Kidney epithelial cell (primary cell): ENCODE data around the gene ABCA7. TPM values are rescaled to one million over a fixed set of nuclear protein-coding genes. Genes with fewer than 3 reads are reported as not detected.

Experiments
- DNase-seq: peaks from one replicate; pipeline ENCODE4 v3.0.0-alpha.2; 2010; ENCODE audit warnings: low read depth
- H3K27me3 ChIP-seq: 2 replicates; pipeline ENCODE4 v1.6.0; 2011; ENCODE audit warnings: low read length; ENCODE audit not compliant: control insufficient read depth, insufficient read depth
- H3K36me3 ChIP-seq: 2 replicates; pipeline ENCODE4 v1.5.1; 2011; ENCODE audit warnings: low read length; ENCODE audit not compliant: control insufficient read depth, insufficient read depth
- H3K4me3 ChIP-seq: 2 replicates; pipeline ENCODE4 v1.5.1; 2011; ENCODE audit warnings: low read depth, mild to moderate bottlenecking, control low read depth, low read length
- total RNA-seq: library from RNA; depleted of rRNA; stranded (reverse); fragments of >200 nt; gene quantifications from 2 replicates; pipeline ENCODE4 v1.2.3, GENCODE V29; 2015
- TF ChIP-seq, protein P1 (sequence below): IDR thresholded peaks from 2 replicates; pipeline ENCODE4 v1.5.1; 2011; ENCODE audit warnings: mild to moderate bottlenecking, moderate library complexity, low read length, control low read depth, inconsistent platforms; ENCODE audit not compliant: insufficient read depth, poor library complexity, severe bottlenecking

Gene ABCA7
- total RNA-seq, 1 donor from 2014 or later = 16.4 TPM

DNA sequence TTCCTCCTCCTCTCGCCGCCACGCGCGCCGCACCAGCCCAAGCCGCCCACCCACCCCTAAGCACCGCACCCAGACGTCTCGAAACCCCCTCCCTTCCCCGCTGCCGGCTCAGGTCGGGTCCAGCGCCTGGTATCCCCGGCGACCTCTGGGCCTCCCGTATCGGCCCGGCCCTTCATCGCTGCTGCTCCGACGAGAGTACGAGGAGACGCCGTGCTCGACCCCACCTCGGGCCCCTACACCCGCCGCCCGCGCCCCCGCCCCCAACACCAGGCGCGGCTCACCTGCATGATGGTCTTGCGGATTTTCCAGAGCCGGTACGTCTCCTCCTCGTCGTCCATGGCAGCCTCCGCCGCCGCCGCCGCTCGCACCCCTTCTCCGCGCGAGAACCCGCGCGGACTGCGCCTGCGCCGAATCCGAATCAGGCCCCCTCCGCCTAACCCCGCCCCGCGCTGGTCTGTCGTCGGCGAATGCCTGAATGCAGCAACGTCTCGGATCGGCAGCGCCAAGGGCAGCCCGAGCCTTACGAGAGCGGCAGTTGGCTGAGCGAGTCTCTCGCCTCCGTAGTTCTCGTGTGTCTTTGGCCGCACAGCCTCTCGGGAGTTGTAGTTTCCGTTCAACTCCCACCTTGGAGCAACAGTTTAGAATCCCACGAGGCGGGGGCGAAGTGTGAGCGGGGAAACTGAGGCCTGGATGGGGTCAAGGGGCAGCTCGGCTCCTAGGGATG lies 55.2 kb downstream of the ABCA7 start, which contains the start of gene POLR2E:
POLR2E (minus strand) TSS at position 398 of the 724 bp plus-strand sequence; CDS start at position 338, 60 bp downstream.
- TF ChIP-seq, protein P1, sequence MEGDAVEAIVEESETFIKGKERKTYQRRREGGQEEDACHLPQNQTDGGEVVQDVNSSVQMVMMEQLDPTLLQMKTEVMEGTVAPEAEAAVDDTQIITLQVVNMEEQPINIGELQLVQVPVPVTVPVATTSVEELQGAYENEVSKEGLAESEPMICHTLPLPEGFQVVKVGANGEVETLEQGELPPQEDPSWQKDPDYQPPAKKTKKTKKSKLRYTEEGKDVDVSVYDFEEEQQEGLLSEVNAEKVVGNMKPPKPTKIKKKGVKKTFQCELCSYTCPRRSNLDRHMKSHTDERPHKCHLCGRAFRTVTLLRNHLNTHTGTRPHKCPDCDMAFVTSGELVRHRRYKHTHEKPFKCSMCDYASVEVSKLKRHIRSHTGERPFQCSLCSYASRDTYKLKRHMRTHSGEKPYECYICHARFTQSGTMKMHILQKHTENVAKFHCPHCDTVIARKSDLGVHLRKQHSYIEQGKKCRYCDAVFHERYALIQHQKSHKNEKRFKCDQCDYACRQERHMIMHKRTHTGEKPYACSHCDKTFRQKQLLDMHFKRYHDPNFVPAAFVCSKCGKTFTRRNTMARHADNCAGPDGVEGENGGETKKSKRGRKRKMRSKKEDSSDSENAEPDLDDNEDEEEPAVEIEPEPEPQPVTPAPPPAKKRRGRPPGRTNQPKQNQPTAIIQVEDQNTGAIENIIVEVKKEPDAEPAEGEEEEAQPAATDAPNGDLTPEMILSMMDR = no peak
- Histone ChIP-seq H3K4me3 (peak within 1 kb of the TSS; percentile 95), H3K27me3 (no peaks in the 10 kb centered on the region), H3K36me3 (peaks cover 2% of the 10 kb centered on the region)
- peak; percentile 66 for DNase-seq

GRCh38 chr19:1097810-1098176 lies 57.9 kb downstream of the ABCA7 start:
- H3K27me3 ChIP-seq = no peaks in the 10 kb centered on the region
- no peak for DNase-seq
- TF ChIP-seq, protein P1 = no peak
- no peak overlapping the region for H3K4me3 ChIP-seq
- no peaks in the 10 kb centered on the region for H3K36me3 ChIP-seq

- TF ChIP-seq, protein P1 = no peak
- H3K4me3 ChIP-seq = no peak overlapping the region
- H3K36me3 ChIP-seq = no peaks in the 10 kb centered on the region
- DNase-seq = no peak
- H3K27me3 ChIP-seq = no peaks in the 10 kb centered on the region
These were observed 58.5 kb downstream of the ABCA7 start for GRCh38 chr19:1098177-1099051.

GRCh38 chr19:1101337-1101698 lies 61.4 kb downstream of the ABCA7 start:
- H3K4me3 ChIP-seq = no peak overlapping the region

GRCh38 chr19:1102407-1103131 lies 62.7 kb downstream of the ABCA7 start:
- TF ChIP-seq, protein P1 = no peak
- peak; percentile 100 for DNase-seq
- Histone ChIP-seq H3K27me3 (no peaks in the 10 kb centered on the region), H3K36me3 (no peaks in the 10 kb centered on the region), H3K4me3 (no peak overlapping the region)

More at GRCh38 chr19:1101337-1101698, 61.4 kb downstream of the ABCA7 start:
- TF ChIP-seq, protein P1 = no peak
- DNase-seq = no peak
- Histone ChIP-seq H3K27me3 (no peaks in the 10 kb centered on the region), H3K36me3 (no peaks in the 10 kb centered on the region)
